CD4-positive, alpha-beta T cell (primary cell): ENCODE data around the gene DRAP1. TPM values are rescaled to one million over a fixed set of nuclear protein-coding genes. Genes with fewer than 3 reads are reported as not detected.
A peak's percentile ranks its signal among the peaks of the same experiment; 100 is the strongest.

Experiments
- ATAC-seq: fragments of 200-7000 bp; cut with Tn5 transposase; one replicate; pipeline ENCODE4 v1.10.0; 2022; ENCODE audit warnings: mild to moderate bottlenecking; ENCODE audit not compliant: poor library complexity
- CTCF ChIA-PET: fragments of 350-600 bp; sonication (Branson Sonifier 250); formaldehyde crosslinking; loops from one replicate; lab custom pipeline; 2021; ENCODE audit warnings: antibody characterized with exemption, inconsistent platforms; lab: Charles Lee
- POLR2A ChIA-PET: fragments of 350-600 bp; sonication (Branson Sonifier 250); formaldehyde crosslinking; loops from one replicate; lab custom pipeline; 2021; ENCODE audit warnings: antibody characterized with exemption, inconsistent platforms; lab: Charles Lee
- DNase-seq, 14 experiments: peaks; one replicate each; pipeline ENCODE4 v3.0.0-alpha.2; 2013 to 2020; ENCODE audit warnings: mixed read lengths in 2 of 14
- H3K27ac ChIP-seq, 2 donors: one replicate each; pipeline versions ENCODE4 v1.5.1 to v1.7.0; 2013; ENCODE audit warnings: low read length in 2 of 2, low read depth in 1 of 2, mild to moderate bottlenecking in 1 of 2
- H3K27me3 ChIP-seq, 2 experiments: 1 replicate in 1 of 2; 2 replicates in 1 of 2; pipeline versions ENCODE4 v1.6.1 to v1.7.0; 2013; ENCODE audit warnings: low read length in 2 of 2, control low read depth in 1 of 2, mild to moderate bottlenecking in 1 of 2, moderate library complexity in 1 of 2; ENCODE audit not compliant: insufficient read depth in 2 of 2, control insufficient read depth in 1 of 2
- H3K36me3 ChIP-seq: one replicate; pipeline ENCODE4 v1.6.1; 2013; ENCODE audit warnings: low read length, control low read depth; ENCODE audit not compliant: insufficient read depth
- H3K4me1 ChIP-seq: one replicate; pipeline ENCODE4 v1.6.1; 2013; ENCODE audit warnings: low read length, control low read depth; ENCODE audit not compliant: insufficient read depth
- H3K4me3 ChIP-seq: one replicate; pipeline ENCODE4 v1.5.1; 2013; ENCODE audit warnings: mild to moderate bottlenecking, low read length, moderate library complexity
- H3K9me3 ChIP-seq, 2 experiments: 1 replicate in 1 of 2; 2 replicates in 1 of 2; pipeline versions ENCODE4 v1.6.1 to v1.7.0; 2013; ENCODE audit warnings: low read length in 2 of 2, mild to moderate bottlenecking in 2 of 2, control low read depth in 1 of 2, moderate library complexity in 1 of 2; ENCODE audit not compliant: control insufficient read depth in 1 of 2, insufficient read depth in 1 of 2
- H3K27ac Mint-ChIP-seq: one replicate; pipeline ENCODE4 v1.8.0; 2020; ENCODE audit warnings: mixed read lengths
- H3K27me3 Mint-ChIP-seq: one replicate; pipeline ENCODE4 v1.8.0; 2021; ENCODE audit warnings: mixed read lengths
- H3K36me3 Mint-ChIP-seq: one replicate; pipeline ENCODE4 v1.8.0; 2021; ENCODE audit warnings: low read depth, mixed read lengths
- H3K4me1 Mint-ChIP-seq: one replicate; pipeline ENCODE4 v1.8.0; 2021; ENCODE audit warnings: low read depth, mixed read lengths
- H3K4me3 Mint-ChIP-seq: one replicate; pipeline ENCODE4 v1.8.0; 2020; ENCODE audit warnings: mild to moderate bottlenecking, mixed read lengths
- H3K9me3 Mint-ChIP-seq: one replicate; pipeline ENCODE4 v1.8.0; 2020; ENCODE audit warnings: mixed read lengths
- CTCF ChIP-seq: fragments of 200-600 bp; IDR thresholded peaks from one replicate; pipeline ENCODE4 v1.8.0; 2022; ENCODE audit warnings: antibody characterized with exemption, mild to moderate bottlenecking
- intact Hi-C, 2 experiments: fragments of 100-400 bp; cut with DNase I in 1 of 2; cut with micrococcal nuclease in 1 of 2; formaldehyde crosslinking; loops; one replicate each; pipeline versions ENCODE4 v1.15.1 to v1.9.0; 2023 to 2025; cut with DNase I, micrococcal nuclease
- total RNA-seq, 174 experiments: library from RNA in 2 of 174; stranded (reverse) in 2 of 174; gene quantifications; one replicate each; pipeline ENCODE4 v1.2.3 and lab custom pipeline; 2021 to 2026

Gene DRAP1
- total RNA-seq, 2 experiments from 2014 or later = 58.6 to 59.1 TPM

GRCh38 chr11:65907878-65908277 is 11.3 kb upstream of the DRAP1 start:
- ChIA-PET POLR2A (no interaction called here), CTCF (no interaction called here)

GRCh38 chr11:65911682-65912568 is 7.3 kb upstream of the DRAP1 start:
- Histone ChIP-seq H3K4me3 (no peak overlapping the region), H3K27me3 (no peaks in the 10 kb centered on the region), H3K4me1 (peaks cover 19% of the 10 kb centered on the region), H3K36me3 (peaks cover 7% of the 10 kb centered on the region), H3K27ac (no peak overlapping the region), H3K9me3 (no peaks in the 10 kb centered on the region)
- Mint-ChIP-seq H3K36me3 (peaks cover 8% of the 10 kb centered on the region), H3K27me3 (peaks cover 8% of the 10 kb centered on the region), H3K4me3 (no peak overlapping the region), H3K9me3 (no peaks in the 10 kb centered on the region), H3K27ac (no peak overlapping the region), H3K4me1 (peaks cover 26% of the 10 kb centered on the region)
- no peak for TF ChIP-seq CTCF
- DNase-seq (no peak), ATAC-seq (no peak)
- ChIA-PET POLR2A (interaction anchor here (1.0 to 4.8 kb wide), 2 partner anchors 11 to 22 kb away, joined by 3 to 28 read pairs; partner anchors contain the start of genes CCDC85B and FIBP), CTCF (interaction anchor here (0.8 to 1.8 kb wide), 2 partner anchors 21 to 24 kb away, joined by 3 read pairs; partner anchors contain the start of genes CCDC85B and FIBP)
- intact Hi-C loops = no loop called here

More at GRCh38 chr11:65907878-65908277, 11.3 kb upstream of the DRAP1 start:
- H3K27ac Mint-ChIP-seq = no peak overlapping the region
- no peaks in the 10 kb centered on the region for H3K9me3 Mint-ChIP-seq
- H3K36me3 ChIP-seq = no peaks in the 10 kb centered on the region
- peaks cover 19% of the 10 kb centered on the region for H3K27me3 Mint-ChIP-seq
- no peak overlapping the region for H3K4me3 Mint-ChIP-seq
- no peak for TF ChIP-seq CTCF
- H3K4me1 ChIP-seq = peaks cover 4% of the 10 kb centered on the region
- no peak for ATAC-seq
- no peaks in the 10 kb centered on the region for H3K36me3 Mint-ChIP-seq
- intact Hi-C loops = no loop called here
- H3K4me1 Mint-ChIP-seq = peaks cover 5% of the 10 kb centered on the region
- H3K4me3 ChIP-seq = no peak overlapping the region
- H3K27ac ChIP-seq = no peak overlapping the region
- H3K27me3 ChIP-seq = no peaks in the 10 kb centered on the region
- H3K9me3 ChIP-seq = no peaks in the 10 kb centered on the region
- no peak for DNase-seq

- Mint-ChIP-seq H3K4me3 (no peak overlapping the region), H3K27me3 (peaks cover 7% of the 10 kb centered on the region), H3K9me3 (no peaks in the 10 kb centered on the region), H3K36me3 (peaks cover 12% of the 10 kb centered on the region), H3K27ac (no peak overlapping the region), H3K4me1 (peaks cover 31% of the 10 kb centered on the region)
- Histone ChIP-seq H3K4me1 (peaks cover 28% of the 10 kb centered on the region), H3K4me3 (no peak overlapping the region), H3K27me3 (no peaks in the 10 kb centered on the region), H3K27ac (no peak overlapping the region), H3K36me3 (peaks cover 15% of the 10 kb centered on the region), H3K9me3 (no peaks in the 10 kb centered on the region)
- no peak for TF ChIP-seq CTCF
- intact Hi-C loops = no loop called here
- no peak for ATAC-seq
- peak in 2 of 14 experiments; percentile 28 to 50 for DNase-seq
- POLR2A ChIA-PET = interaction anchor here (1.0 to 4.8 kb wide), 2 partner anchors 12 to 23 kb away, joined by 3 to 28 read pairs; partner anchors contain the start of genes CCDC85B and FIBP
- CTCF ChIA-PET = interaction anchor here (1.8 kb wide), 1 partner anchor 25 kb away, joined by 3 read pairs; the partner anchor contains the start of gene FIBP
These were observed 6.4 kb upstream of the DRAP1 start for GRCh38 chr11:65912845-65913244.
